SK-N-MC (cell line): ENCODE data around the gene ATRNL1.

Experiments used
- DNase-seq: peaks from one replicate; pipeline ENCODE4 v3.0.0-alpha.2; 2011; ENCODE audit warnings: low read depth, low spot score
- H3K27ac ChIP-seq: fragments of 200-600 bp; sonication (generic); 2 replicates; pipeline ENCODE4 v1.5.1; 2016; ENCODE audit warnings: mixed run types
- H3K36me3 ChIP-seq: fragments of 200-600 bp; sonication (generic); 2 replicates; pipeline ENCODE4 v1.6.1; 2017; ENCODE audit warnings: antibody characterized with exemption, low read length, mixed read lengths; ENCODE audit not compliant: insufficient read depth
- H3K4me3 ChIP-seq: fragments of 200-600 bp; sonication (generic); 2 replicates; pipeline ENCODE4 v1.5.1; 2016
- H3K9ac ChIP-seq: fragments of 200-600 bp; sonication (generic); 2 replicates; pipeline ENCODE4 v1.8.0; 2017; ENCODE audit warnings: mixed run types, mixed read lengths; ENCODE audit not compliant: insufficient read length
- H3K9me3 ChIP-seq: fragments of 200-600 bp; sonication (generic); 2 replicates; pipeline ENCODE4 v1.6.1; 2017; ENCODE audit warnings: low read depth, mild to moderate bottlenecking, antibody characterized with exemption, low read length, moderate library complexity, mixed read lengths
- EZH2 ChIP-seq: fragments of 200-600 bp; sonication (generic); IDR thresholded peaks from one replicate; pipeline ENCODE4 v1.6.1; 2017; ENCODE audit warnings: antibody characterized with exemption
- FOXP2 ChIP-seq: optimal IDR thresholded peaks from 2 replicates; pipeline ENCODE3; 2011; ENCODE audit warnings: mild to moderate bottlenecking, moderate library complexity; ENCODE audit not compliant: insufficient read depth; ENCODE audit errors: extremely low read length, control extremely low read depth
- POLR2AphosphoS5 ChIP-seq: IDR thresholded peaks from 2 replicates; pipeline ENCODE4 v1.6.1; 2012; ENCODE audit warnings: mild to moderate bottlenecking, low read depth, low read length, borderline replicate concordance

The ATRNL1 gene

DNA sequence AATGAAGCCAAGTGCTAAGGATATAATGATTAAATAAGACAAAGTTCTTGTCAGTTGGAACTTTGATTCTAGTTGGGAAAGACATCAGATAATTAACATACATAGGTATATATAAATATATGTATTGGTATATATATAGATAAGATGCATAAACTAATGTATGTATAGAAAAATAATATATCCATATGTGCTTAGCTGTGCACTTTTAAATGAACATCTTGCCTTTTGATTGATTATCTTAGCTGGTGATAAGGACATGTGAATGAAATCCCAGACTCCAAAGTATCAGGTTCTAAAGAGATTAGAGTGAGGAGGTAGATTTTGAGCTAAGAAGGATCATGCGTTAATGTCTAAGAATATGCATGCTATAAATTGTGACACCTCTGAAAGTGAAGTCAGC, 822.3 kb downstream of the ATRNL1 start:
- TF ChIP-seq FOXP2 (no peak), EZH2 (no peak), POLR2AphosphoS5 (no peak)
- Histone ChIP-seq H3K9me3 (no peaks in the 10 kb centered on the region), H3K9ac (no peak overlapping the region), H3K27ac (no peak overlapping the region), H3K4me3 (no peak overlapping the region), H3K36me3 (no peaks in the 10 kb centered on the region)
- no peak for DNase-seq

DNA sequence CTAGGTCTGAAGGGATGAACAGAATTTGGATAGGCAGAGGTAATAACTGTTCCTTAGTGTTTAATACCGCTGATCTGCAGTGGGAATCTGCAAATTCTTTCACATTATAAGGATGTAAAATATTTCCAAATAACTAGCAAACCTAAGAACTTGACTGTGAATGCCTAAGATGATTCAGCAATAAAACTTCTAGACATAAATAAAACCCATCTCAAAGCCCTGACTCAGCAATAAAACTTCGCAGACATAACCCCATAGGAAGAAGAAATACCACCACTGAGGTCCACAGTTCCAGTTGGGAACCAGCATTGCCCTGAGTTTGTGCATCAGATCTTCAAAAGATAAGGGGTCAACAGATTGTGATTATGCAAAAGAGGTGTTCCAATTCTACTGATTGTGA, 825.6 kb downstream of the ATRNL1 start:
- no peak for DNase-seq
- no peak overlapping the region for H3K4me3 ChIP-seq
- H3K27ac ChIP-seq, result no peak overlapping the region
- TF ChIP-seq EZH2 (no peak), FOXP2 (no peak), POLR2AphosphoS5 (no peak)
- no peak overlapping the region for H3K9ac ChIP-seq
- H3K36me3 ChIP-seq, result no peaks in the 10 kb centered on the region
- no peaks in the 10 kb centered on the region for H3K9me3 ChIP-seq

DNA sequence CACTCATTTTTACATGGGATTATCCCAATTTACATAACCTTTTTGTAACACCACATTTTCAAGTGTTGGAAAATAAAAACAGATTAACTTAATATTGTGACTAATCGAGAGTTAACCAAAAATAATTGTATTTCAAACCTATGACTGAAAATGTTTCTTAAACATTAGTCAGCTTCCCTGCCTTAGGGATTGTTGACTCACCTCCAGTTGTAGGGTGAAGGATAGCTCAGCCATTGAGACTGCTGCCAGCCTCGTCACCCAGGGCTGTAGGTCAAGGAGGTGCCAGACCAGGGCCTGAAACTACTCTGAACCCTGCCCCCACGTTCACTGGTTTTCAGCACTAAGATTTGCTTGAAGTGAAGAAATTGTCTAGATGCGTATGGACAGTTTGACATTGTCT, 828.6 kb downstream of the ATRNL1 start:
- TF ChIP-seq POLR2AphosphoS5 (no peak), EZH2 (no peak), FOXP2 (no peak)
- H3K4me3 ChIP-seq, result no peak overlapping the region
- no peak for DNase-seq

DNA sequence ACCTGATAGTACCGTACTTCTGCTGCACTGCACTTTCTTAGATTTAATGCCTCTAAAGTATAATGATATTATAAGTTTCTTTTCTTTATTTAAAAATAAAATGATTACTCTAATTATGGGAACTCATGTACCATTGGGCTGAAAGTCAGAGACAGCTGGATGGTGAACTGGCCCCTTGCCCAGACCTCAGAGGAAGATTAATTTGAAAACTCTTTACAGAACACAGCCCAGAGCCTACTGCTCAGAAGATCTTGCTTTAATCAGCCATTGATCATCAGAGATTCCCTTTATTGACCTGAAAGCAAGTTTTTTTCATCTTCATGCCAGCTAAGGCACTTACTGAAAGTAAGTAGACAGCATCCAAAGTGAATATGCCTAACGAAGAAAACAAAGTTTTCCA, 838.1 kb downstream of the ATRNL1 start:
- DNase-seq, result no peak
- Histone ChIP-seq H3K9me3 (no peaks in the 10 kb centered on the region), H3K36me3 (no peaks in the 10 kb centered on the region), H3K27ac (no peak overlapping the region), H3K9ac (no peak overlapping the region), H3K4me3 (no peak overlapping the region)
- no peak for TF ChIP-seq POLR2AphosphoS5
- TF ChIP-seq EZH2, result no peak
- TF ChIP-seq FOXP2, result no peak

More for the DNA sequence above, 828.6 kb downstream of the ATRNL1 start:
- H3K36me3 ChIP-seq, result no peaks in the 10 kb centered on the region
- no peaks in the 10 kb centered on the region for H3K9me3 ChIP-seq
- H3K9ac ChIP-seq, result no peak overlapping the region
- H3K27ac ChIP-seq, result no peak overlapping the region

DNA sequence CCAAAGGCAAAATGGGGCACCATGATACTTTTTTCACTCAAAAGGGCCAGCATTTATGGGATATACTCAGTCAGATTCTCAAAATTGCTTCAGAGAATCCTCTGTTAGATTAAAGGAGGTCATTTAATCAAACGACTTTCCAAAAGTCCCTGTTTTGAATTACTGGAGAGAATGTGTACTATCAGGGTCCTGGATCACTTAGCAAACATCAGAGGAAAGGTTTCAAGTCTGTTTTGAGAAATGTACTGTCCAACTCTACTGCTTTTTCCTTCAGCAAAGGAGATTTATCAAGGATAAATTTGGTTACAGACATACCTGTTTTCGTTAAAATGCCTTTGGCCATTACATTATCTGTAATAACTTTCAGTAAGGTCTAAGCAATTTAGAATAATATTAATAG, 838.9 kb downstream of the ATRNL1 start:
- TF ChIP-seq FOXP2 (no peak), EZH2 (no peak)
- H3K4me3 ChIP-seq, result no peak overlapping the region
- H3K36me3 ChIP-seq, result no peaks in the 10 kb centered on the region
- no peak overlapping the region for H3K9ac ChIP-seq
- H3K27ac ChIP-seq, result no peak overlapping the region
- DNase-seq, result no peak
- H3K9me3 ChIP-seq, result no peaks in the 10 kb centered on the region

DNA sequence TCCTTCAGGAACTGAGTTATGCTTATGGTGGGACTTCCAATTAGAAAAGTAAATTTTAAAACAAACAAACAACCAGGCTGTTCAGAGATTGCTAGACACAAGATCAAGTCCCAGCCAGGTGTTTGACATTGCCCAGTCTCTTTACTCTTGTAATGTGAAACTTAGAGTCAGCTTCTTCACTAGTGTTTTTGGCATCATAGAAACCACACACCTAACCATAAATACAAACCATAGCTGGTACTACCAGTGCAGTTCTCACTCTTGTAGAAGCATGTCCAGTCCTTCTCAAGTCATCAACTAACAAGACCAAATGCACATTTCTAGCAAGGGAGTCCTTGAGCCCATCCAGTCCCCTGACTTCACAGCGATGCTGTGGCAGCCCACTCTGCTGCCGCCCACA, 839.9 kb downstream of the ATRNL1 start:
- Histone ChIP-seq H3K27ac (no peak overlapping the region), H3K4me3 (no peak overlapping the region), H3K36me3 (no peaks in the 10 kb centered on the region), H3K9ac (no peak overlapping the region), H3K9me3 (no peaks in the 10 kb centered on the region)
- DNase-seq, result no peak
- no peak for TF ChIP-seq EZH2
- no peak for TF ChIP-seq FOXP2
- no peak for TF ChIP-seq POLR2AphosphoS5

DNA sequence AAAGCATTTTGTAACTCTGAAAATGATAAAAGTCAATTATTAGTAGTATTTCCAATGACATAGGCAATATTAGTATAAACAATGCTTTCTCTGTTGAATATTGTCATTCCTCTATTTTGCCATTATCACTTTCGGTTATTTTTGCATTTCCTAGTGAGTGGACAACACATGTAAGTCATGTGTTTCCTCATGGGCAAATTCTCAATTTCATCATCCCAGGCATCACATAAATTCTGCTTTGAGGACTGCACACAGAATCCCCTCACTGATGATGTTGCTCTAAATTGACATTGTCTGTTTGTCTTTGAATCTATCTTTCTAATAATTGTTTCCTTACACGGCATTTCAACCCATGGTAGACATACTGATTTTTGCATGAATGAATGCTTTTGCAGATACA, 842.6 kb downstream of the ATRNL1 start:
- no peak for TF ChIP-seq FOXP2
- TF ChIP-seq EZH2, result no peak
- TF ChIP-seq POLR2AphosphoS5, result no peak
- DNase-seq, result no peak

DNA sequence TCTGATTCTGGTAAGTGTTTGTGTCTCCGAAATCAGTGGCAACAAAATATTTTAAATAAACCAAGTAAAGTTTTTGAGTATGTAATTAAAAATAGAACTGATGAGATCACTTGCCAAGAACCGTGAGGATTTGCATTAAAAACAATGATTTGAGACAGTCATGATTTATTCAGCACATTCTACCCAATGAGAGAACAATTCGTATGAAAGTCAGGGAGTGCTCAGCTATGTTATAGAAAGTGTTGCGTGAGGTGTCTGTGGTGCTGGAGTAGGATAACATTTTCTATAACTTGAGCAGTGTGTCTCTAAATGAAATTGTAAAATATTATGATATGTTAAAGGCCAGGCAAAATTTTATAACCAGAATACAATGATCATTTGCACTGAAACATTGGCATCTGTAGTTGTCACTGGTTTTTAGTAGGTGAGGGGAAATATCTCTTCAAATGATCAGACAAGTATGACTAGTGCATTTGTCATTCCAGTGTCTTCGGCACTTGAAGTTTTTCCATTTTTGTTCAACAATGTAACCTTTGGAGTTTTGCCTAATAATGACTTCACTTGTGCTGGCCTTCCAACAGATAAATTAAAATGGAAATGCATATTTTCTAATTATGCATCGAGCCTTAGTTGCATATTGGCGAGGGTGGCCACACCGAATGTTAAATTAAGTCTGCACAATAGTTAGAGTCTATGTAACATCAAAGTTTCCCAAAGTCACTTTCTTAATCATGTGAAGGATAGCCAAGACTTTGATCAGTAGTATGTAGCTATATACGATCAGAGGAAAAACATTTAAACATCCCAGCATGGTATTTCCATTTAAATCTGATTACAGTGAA, 844.0 kb downstream of the ATRNL1 start:
- Histone ChIP-seq H3K9ac (no peak overlapping the region), H3K27ac (no peak overlapping the region), H3K4me3 (no peak overlapping the region), H3K9me3 (no peaks in the 10 kb centered on the region), H3K36me3 (no peaks in the 10 kb centered on the region)
- TF ChIP-seq EZH2 (no peak), POLR2AphosphoS5 (no peak), FOXP2 (no peak)
- no peak for DNase-seq

More for the DNA sequence above, 842.6 kb downstream of the ATRNL1 start:
- Histone ChIP-seq H3K27ac (no peak overlapping the region), H3K4me3 (no peak overlapping the region), H3K9ac (no peak overlapping the region), H3K9me3 (no peaks in the 10 kb centered on the region), H3K36me3 (no peaks in the 10 kb centered on the region)

DNA sequence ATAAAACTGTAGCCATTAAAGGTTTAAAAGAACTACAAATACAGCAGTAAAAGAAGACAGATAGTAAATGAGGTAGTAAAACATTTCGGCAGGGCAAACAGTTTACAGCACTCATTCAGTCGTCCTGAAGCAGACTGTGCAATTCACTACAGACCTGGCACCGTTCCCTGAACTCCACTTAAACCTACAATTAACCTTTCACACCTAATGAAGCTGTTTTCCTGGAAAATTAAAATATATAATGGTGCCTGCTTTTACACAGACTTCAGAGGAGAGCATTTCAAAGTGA, 844.5 kb downstream of the ATRNL1 start:
- Histone ChIP-seq H3K4me3 (no peak overlapping the region), H3K27ac (no peak overlapping the region), H3K36me3 (no peaks in the 10 kb centered on the region), H3K9me3 (no peaks in the 10 kb centered on the region), H3K9ac (no peak overlapping the region)
- TF ChIP-seq EZH2 (no peak), POLR2AphosphoS5 (no peak), FOXP2 (no peak)
- no peak for DNase-seq
